GM23338 (cell line): ENCODE measurements around the gene MBD5.

Experiments used
- CTCF ChIP-seq, 2 experiments: fragments of 200-600 bp in 1 of 2; sonication (generic) in 1 of 2; conservative IDR thresholded peaks; 2 replicates each; pipeline versions ENCODE4 v1.5.1 to v1.6.1; 2016 to 2017; ENCODE audit warnings: antibody characterized with exemption in 2 of 2, low read depth in 2 of 2, mild to moderate bottlenecking in 2 of 2, moderate library complexity in 1 of 2
- ETS1 ChIP-seq: IDR thresholded peaks from 2 replicates; pipeline ENCODE4 v1.6.1; 2016; ENCODE audit warnings: antibody characterized with exemption

- TF ChIP-seq ETS1 (no peak), CTCF (conservative IDR thresholded peaks at IDR 0.05; ENCODE audit: low read depth in 2 of 2) (peak in 1 of 2 experiments; percentile 57; a peak in 3 of 4 replicates)
Observed at GRCh38 chr2:148167855-148168254, 147.0 kb downstream of the MBD5 start.
